Keratinocyte (primary cell): ENCODE data around the gene PHACTR1.

Source experiments
- CTCF ChIP-seq, 3 experiments: IDR thresholded peaks in 1 of 3; conservative IDR thresholded peaks in 1 of 3; optimal IDR thresholded peaks in 1 of 3; 2 replicates in 2 of 3; 3 replicates in 1 of 3; pipeline versions ENCODE3 to v1.5.1; 2011; ENCODE audit warnings: low read length in 3 of 3, mild to moderate bottlenecking in 3 of 3, moderate library complexity in 2 of 3, control low read depth in 1 of 3, inconsistent platforms in 1 of 3; ENCODE audit not compliant: insufficient read depth in 2 of 3; ENCODE audit errors: extremely low read depth in 1 of 3
- EZH2 ChIP-seq: IDR thresholded peaks from one replicate; pipeline ENCODE4 v1.6.1; 2012; ENCODE audit warnings: inconsistent platforms, mild to moderate bottlenecking, low read length, moderate library complexity

- TF ChIP-seq CTCF (optimal IDR thresholded peaks at IDR 0.05 in 1 of 3, IDR thresholded peaks at IDR 0.05 in 1 of 3, conservative IDR thresholded peaks at IDR 0.05 in 1 of 3; ENCODE audit: extremely low read depth in 1 of 3, insufficient read depth in 2 of 3, low read length in 3 of 3) (no peak), EZH2 (no peak)
Observed at GRCh38 chr6:12749531-12750379, 33.2 kb downstream of the PHACTR1 start.
